Body of pancreas (tissue), 4 donors: ENCODE measurements around the gene KLK1. TPM values are rescaled to one million over a fixed set of nuclear protein-coding genes. Genes with fewer than 3 reads are reported as not detected.

Source experiments
- ATAC-seq: fragments of 150-250 bp; one replicate; pipeline ENCODE4 v1.9.1; 2016
- DNase-seq, 4 donors: peaks; one replicate each; pipeline ENCODE4 v3.0.0-alpha.2; 2019
- H3K27ac ChIP-seq, 4 donors: fragments of 200-600 bp; sonication (generic); 1 replicate in 3 of 4; 2 replicates in 1 of 4; pipeline versions ENCODE4 v1.5.1 to v1.6.1; 2016 to 2019; ENCODE audit warnings: mild to moderate bottlenecking in 1 of 4, mixed read lengths in 1 of 4, moderate library complexity in 1 of 4
- H3K27me3 ChIP-seq, 2 donors: fragments of 200-600 bp; sonication (generic); one replicate each; pipeline ENCODE4 v1.6.0; 2016; ENCODE audit warnings: mild to moderate bottlenecking in 1 of 2
- H3K36me3 ChIP-seq, 2 donors: fragments of 200-600 bp; sonication (generic); replicated peaks in 1 of 2; 2 replicates each; pipeline ENCODE4 v1.5.1; 2016; ENCODE audit warnings: low read depth in 2 of 2; ENCODE audit not compliant: insufficient read depth in 1 of 2
- H3K4me1 ChIP-seq: fragments of 200-600 bp; sonication (generic); one replicate; pipeline ENCODE4 v1.6.0; 2016
- H3K4me3 ChIP-seq, 2 donors: fragments of 200-600 bp; sonication (generic); 1 replicate in 1 of 2; 2 replicates in 1 of 2; pipeline ENCODE4 v1.5.1; 2016 to 2019
- H3K9me3 ChIP-seq, 3 donors: fragments of 200-600 bp; sonication (generic); 1 replicate in 2 of 3; 2 replicates in 1 of 3; pipeline ENCODE4 v1.5.1; 2016
- CTCF ChIP-seq, 7 experiments: fragments of 450-650 bp in 4 of 7; fragments of 200-600 bp in 3 of 7; sonication (generic) in 3 of 7; IDR thresholded peaks; one replicate each; pipeline ENCODE4 v1.5.1; 2016 to 2019; ENCODE audit warnings: antibody characterized with exemption in 7 of 7
- POLR2A ChIP-seq, 3 donors: fragments of 450-650 bp; IDR thresholded peaks; one replicate each; pipeline ENCODE4 v1.6.1; 2016; ENCODE audit warnings: antibody characterized with exemption in 3 of 3, mild to moderate bottlenecking in 2 of 3
- WGBS, 2 donors: methylation state at CpG; one replicate each; pipeline ENCODE4 v1.1.5; 2017; 5-methylcytosine and 5-hydroxymethylcytosine counted together
- intact Hi-C: fragments of 100-400 bp; cut with DNase I; formaldehyde crosslinking; loops from one replicate; pipeline ENCODE4 v1.15.1; 2023
- total RNA-seq, 2 donors: library from RNA; depleted of rRNA; stranded (reverse); fragments of >200 nt; gene quantifications; one replicate each; pipeline ENCODE4 v1.1.0, GENCODE V29; 2016

KLK1 gene
- total RNA-seq, 2 donors from 2014 or later = 937 to 947 TPM

GRCh38 chr19:50830266-50831025 is 6.9 kb upstream of the KLK1 start:
- ATAC-seq (no peak), DNase-seq (no peak)
- 53 to 72% methylated on average over 11 to 17 of the region's 17 CpGs for WGBS, 2 donors
- Histone ChIP-seq H3K4me1 (peaks cover 9% of the 10 kb centered on the region), H3K36me3 (no peaks in the 10 kb centered on the region), H3K4me3 (no peak overlapping the region), H3K27me3 (no peaks in the 10 kb centered on the region), H3K9me3 (no peaks in the 10 kb centered on the region), H3K27ac (no peak overlapping the region)
- intact Hi-C loops = no loop called here
- TF ChIP-seq CTCF (IDR thresholded peaks at IDR 0.05) (no peak), POLR2A (IDR thresholded peaks at IDR 0.05) (no peak)

- WGBS, 2 donors = 45 to 53% methylated on average over 4 to 5 of the region's 5 CpGs
- ATAC-seq = no peak
- H3K27ac ChIP-seq = no peak overlapping the region
- TF ChIP-seq POLR2A (IDR thresholded peaks at IDR 0.05) (no peak), CTCF (IDR thresholded peaks at IDR 0.05) (no peak)
- no peak for DNase-seq
- no peaks in the 10 kb centered on the region for H3K9me3 ChIP-seq
- H3K36me3 ChIP-seq = no peaks in the 10 kb centered on the region
- intact Hi-C loops = no loop called here
- H3K27me3 ChIP-seq = no peaks in the 10 kb centered on the region
- peaks cover 9% of the 10 kb centered on the region for H3K4me1 ChIP-seq
- H3K4me3 ChIP-seq = no peak overlapping the region
These were observed 6.2 kb upstream of the KLK1 start for GRCh38 chr19:50829801-50830200.

- DNase-seq (no peak), ATAC-seq (no peak)
- TF ChIP-seq CTCF (IDR thresholded peaks at IDR 0.05) = no peak
- TF ChIP-seq POLR2A (IDR thresholded peaks at IDR 0.05) = no peak
- no peak overlapping the region for H3K4me3 ChIP-seq
- WGBS, 2 donors = 81 to 86% methylated on average over 14 of the region's 14 CpGs
- intact Hi-C loops = no loop called here
- no peak overlapping the region for H3K27ac ChIP-seq
- H3K27me3 ChIP-seq = no peaks in the 10 kb centered on the region
- no peaks in the 10 kb centered on the region for H3K9me3 ChIP-seq
- H3K36me3 ChIP-seq = no peaks in the 10 kb centered on the region
- peaks cover 31% of the 10 kb centered on the region for H3K4me1 ChIP-seq
These were observed 3.9 kb upstream of the KLK1 start for GRCh38 chr19:50827476-50827875.

- Histone ChIP-seq H3K36me3 (no peaks in the 10 kb centered on the region), H3K4me1 (peaks cover 40% of the 10 kb centered on the region), H3K4me3 (no peak overlapping the region), H3K9me3 (no peaks in the 10 kb centered on the region), H3K27me3 (no peaks in the 10 kb centered on the region), H3K27ac (no peak overlapping the region)
- intact Hi-C loops = no loop called here
- TF ChIP-seq POLR2A (IDR thresholded peaks at IDR 0.05) (no peak), CTCF (IDR thresholded peaks at IDR 0.05) (no peak)
- 79 to 86% methylated on average over 15 to 42 of the region's 43 CpGs for WGBS, 2 donors
- ATAC-seq = no peak
- no peak for DNase-seq
These were observed 3.1 kb upstream of the KLK1 start for GRCh38 chr19:50826492-50827240.
